Thymus (tissue), 11 donors: ENCODE measurements around the gene CDH22. TPM values are rescaled to one million over a fixed set of nuclear protein-coding genes. Genes with fewer than 3 reads are reported as not detected.

ENCODE experiments used
- DNase-seq, 9 donors: peaks; one replicate each; pipeline ENCODE4 v3.0.0-alpha.2; 2013; ENCODE audit warnings: low spot score in 9 of 9, low read depth in 6 of 9, missing footprints in 1 of 9
- H3K27ac ChIP-seq, 2 donors: one replicate each; pipeline ENCODE4 v1.5.1; 2013; ENCODE audit warnings: control low read depth in 1 of 2, low read depth in 1 of 2, low read length in 1 of 2, mild to moderate bottlenecking in 1 of 2, moderate library complexity in 1 of 2
- H3K27me3 ChIP-seq, 2 donors: one replicate each; pipeline ENCODE4 v1.5.1; 2013; ENCODE audit warnings: low read length in 1 of 2; ENCODE audit not compliant: control insufficient read depth in 2 of 2, insufficient read depth in 1 of 2
- H3K36me3 ChIP-seq, 2 donors: one replicate each; pipeline ENCODE4 v1.5.1; 2013; ENCODE audit warnings: low read length in 1 of 2, mild to moderate bottlenecking in 1 of 2, moderate library complexity in 1 of 2; ENCODE audit not compliant: control insufficient read depth in 2 of 2, insufficient read depth in 2 of 2
- H3K4me1 ChIP-seq, 2 donors: one replicate each; pipeline ENCODE4 v1.5.1; 2013; ENCODE audit warnings: low read length in 2 of 2; ENCODE audit not compliant: control insufficient read depth in 2 of 2, insufficient read depth in 2 of 2
- H3K4me3 ChIP-seq, 2 donors: one replicate each; pipeline ENCODE4 v1.5.1; 2013; ENCODE audit warnings: low read length in 2 of 2, control low read depth in 1 of 2, mild to moderate bottlenecking in 1 of 2
- H3K9me3 ChIP-seq, 2 donors: one replicate each; pipeline ENCODE4 v1.5.1; 2013; ENCODE audit warnings: low read length in 1 of 2, mild to moderate bottlenecking in 1 of 2; ENCODE audit not compliant: control insufficient read depth in 2 of 2, insufficient read depth in 1 of 2
- WGBS: extraction: QIAGEN DNeasy Blood & Tissue Kit; methylation state at CpG from one replicate; pipeline ENCODE4 v1.1.7; 2013; 5-methylcytosine and 5-hydroxymethylcytosine counted together
- polyA plus RNA-seq: library from polyadenylated mRNA; stranded (reverse); fragments of 200-250 nt; gene quantifications from one replicate; pipeline ENCODE4 v1.2.3, GENCODE V29; 2013
- total RNA-seq: library from RNA; stranded (reverse); fragments of 120-200 nt; gene quantifications from one replicate; pipeline ENCODE4 v1.2.4, GENCODE V29; 2013
- donor health status: healthy.

CDH22 gene
- total and polyA plus RNA-seq, 2 donors = 0.05 to 0.11 TPM

DNA sequence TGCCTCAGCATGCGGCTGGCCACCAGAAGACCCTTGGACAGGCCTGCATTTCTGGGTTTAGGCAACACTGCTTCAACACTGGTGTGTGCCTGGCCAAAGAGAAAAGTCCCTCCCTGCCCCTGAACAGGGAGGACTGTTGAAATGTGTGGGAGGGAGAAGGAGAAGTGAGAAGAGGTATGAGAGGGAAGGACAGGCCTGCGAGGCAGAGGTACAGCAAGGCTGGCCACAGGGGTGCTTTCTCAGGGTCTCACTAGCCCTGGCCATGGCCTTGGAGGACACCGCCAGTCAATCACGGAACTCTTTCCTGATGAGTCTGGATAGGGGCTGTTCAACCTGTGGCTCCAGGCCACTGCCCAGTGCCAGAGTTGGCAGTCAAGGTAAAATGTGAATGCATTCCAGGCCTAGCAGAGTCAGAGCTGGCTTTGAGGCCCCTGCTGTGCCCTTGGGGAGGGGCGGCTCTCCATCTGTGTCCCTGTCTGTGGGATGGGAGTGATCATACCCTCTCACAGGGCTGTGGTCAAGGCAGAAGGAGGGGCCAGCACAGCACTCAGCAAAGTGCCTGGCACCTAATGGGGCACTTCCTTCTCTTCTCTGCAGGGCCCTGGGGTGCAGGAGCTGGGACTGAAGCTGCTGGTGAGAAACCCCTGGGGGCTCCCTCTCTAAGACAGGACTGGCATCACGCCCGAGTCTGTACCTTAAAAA lies 43.2 kb upstream of the CDH22 start:
- H3K27ac ChIP-seq = peak overlapping the region in 1 of 2 donors; percentile 11
- DNase-seq = no peak
- no peaks in the 10 kb centered on the region for H3K27me3 ChIP-seq
- no peaks in the 10 kb centered on the region for H3K9me3 ChIP-seq
- H3K4me1 ChIP-seq = peaks cover 0 to 23% of the 10 kb centered on the region in 2 donors
- peaks cover 19 to 48% of the 10 kb centered on the region in 2 donors for H3K36me3 ChIP-seq
- 96% methylated on average over 7 of the region's 7 CpGs for WGBS
- no peak overlapping the region for H3K4me3 ChIP-seq

DNA sequence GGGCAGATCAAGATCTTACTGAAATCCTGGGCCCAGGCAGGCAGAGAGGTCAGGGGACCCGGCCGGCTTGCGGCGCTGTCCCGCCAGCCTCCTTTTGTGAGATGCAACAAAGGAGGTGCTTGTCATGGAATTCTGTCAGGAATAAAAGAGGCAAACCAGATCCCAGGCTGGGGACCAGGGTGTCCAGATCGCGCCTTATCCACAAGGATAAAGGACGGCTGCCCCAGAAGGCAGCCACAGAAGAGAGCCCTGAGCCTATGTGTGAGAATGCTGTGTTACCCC lies 42.6 kb upstream of the CDH22 start:
- peaks cover 19 to 43% of the 10 kb centered on the region in 2 donors for H3K36me3 ChIP-seq
- no peak for DNase-seq
- peaks cover 0 to 23% of the 10 kb centered on the region in 2 donors for H3K4me1 ChIP-seq
- peak overlapping the region in 1 of 2 donors; percentile 11 for H3K27ac ChIP-seq
- 97% methylated on average over 8 of the region's 8 CpGs for WGBS
- no peak overlapping the region for H3K4me3 ChIP-seq
- H3K9me3 ChIP-seq = no peaks in the 10 kb centered on the region
- H3K27me3 ChIP-seq = no peaks in the 10 kb centered on the region

DNA sequence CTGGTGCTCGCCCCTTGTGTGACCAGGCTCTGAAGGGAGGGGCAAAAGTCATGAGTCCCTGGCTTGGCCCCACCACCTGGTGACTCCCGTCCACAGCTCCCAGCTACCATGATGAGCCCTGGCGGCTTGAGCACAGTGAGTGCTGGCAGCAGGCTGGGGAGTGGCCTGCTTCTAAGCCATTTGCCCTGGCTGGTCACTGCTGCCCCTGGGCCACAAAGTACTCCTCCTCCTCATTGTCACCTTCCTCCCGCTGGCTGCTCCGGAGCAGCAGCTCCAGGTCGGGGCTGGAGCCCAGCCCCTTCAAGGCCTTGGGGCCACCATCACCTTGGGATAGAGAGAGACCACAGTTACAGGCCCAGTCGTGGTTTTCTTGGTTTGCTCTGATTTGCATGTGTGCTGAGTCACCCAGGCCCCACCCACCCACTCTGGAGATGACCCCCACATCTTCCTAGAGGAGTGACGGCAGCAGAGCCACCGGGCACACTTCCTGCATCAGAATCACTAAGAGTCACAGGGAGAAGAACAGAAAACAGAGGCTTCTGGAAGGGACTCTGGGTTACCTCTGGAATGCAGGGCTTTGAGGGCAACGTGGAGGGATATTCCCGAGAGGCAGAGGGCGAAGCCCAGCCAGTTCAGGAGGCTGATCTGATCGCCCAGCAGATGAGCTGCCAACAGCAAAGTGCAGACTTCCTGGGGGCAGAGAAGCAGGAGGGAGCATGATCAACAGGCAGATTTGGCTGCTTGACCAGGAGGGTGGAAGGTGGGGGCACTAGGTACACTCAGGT lies 42.1 kb upstream of the CDH22 start:
- no peaks in the 10 kb centered on the region for H3K27me3 ChIP-seq
- H3K4me1 ChIP-seq = peaks cover 0 to 23% of the 10 kb centered on the region in 2 donors
- H3K9me3 ChIP-seq = no peaks in the 10 kb centered on the region
- peak in 1 of 9 donors; percentile 28 for DNase-seq
- peaks cover 18 to 40% of the 10 kb centered on the region in 2 donors for H3K36me3 ChIP-seq
- 72% methylated on average over 13 of the region's 13 CpGs for WGBS
- H3K27ac ChIP-seq = peak overlapping the region in 1 of 2 donors; percentile 90
- no peak overlapping the region for H3K4me3 ChIP-seq

DNA sequence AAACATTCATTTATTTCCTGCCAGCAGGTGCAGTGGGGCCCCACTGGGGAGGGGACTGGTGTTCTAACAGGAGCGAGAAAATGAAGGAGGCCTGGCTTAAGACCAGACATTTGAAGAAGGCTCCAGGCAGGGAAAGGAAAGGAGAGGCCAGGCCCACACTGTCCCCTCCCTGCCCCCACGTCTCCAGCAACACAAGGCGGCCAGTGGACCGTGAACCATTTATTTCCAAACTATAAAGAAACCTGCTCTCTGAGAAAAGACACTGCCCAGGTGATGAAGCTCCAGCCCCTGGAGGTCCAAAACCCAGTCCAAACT lies 41.4 kb upstream of the CDH22 start:
- no peaks in the 10 kb centered on the region for H3K27me3 ChIP-seq
- no peaks in the 10 kb centered on the region for H3K9me3 ChIP-seq
- 83% methylated on average over 4 of the region's 4 CpGs for WGBS
- peaks cover 13 to 33% of the 10 kb centered on the region in 2 donors for H3K36me3 ChIP-seq
- no peak overlapping the region for H3K4me3 ChIP-seq
- H3K4me1 ChIP-seq = peaks cover 0 to 23% of the 10 kb centered on the region in 2 donors
- peak in 7 of 9 donors; percentile 29 to 85 (median 56) for DNase-seq
- H3K27ac ChIP-seq = peak overlapping the region in 1 of 2 donors; percentile 90

DNA sequence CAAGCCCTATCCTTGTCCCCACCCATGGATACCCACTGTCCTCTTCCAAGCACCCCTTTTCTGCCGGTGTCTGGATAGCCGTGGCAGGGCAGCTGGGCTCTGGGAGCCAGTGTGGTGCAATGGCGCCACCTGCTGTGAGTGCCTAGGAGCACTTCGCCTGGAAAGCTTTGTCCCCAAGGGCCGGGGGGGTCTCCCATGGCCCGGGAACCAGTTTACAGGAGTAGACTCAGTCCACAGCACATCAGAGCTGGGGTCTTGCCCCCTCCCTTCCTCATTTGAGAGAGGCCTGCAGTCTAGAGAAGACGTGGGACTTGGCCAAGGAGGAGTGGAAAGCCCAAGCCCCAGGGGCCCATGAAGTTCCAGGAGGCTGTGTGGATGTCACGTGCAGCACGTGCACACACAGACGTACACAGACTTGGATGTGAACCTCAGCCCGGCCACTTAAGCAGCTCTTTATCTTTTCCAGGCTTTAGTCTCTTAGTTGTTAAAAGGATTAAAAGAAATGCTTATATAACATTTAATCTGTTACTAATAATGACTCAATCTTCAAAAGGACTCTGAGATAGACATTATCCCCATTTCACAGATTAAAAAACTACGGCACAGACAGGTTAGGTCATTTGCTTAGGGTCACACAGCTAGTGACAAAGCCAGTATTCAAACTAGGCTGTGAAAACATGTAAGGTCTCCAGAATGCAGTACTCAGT lies 40.9 kb upstream of the CDH22 start:
- H3K4me1 ChIP-seq = peaks cover 0 to 23% of the 10 kb centered on the region in 2 donors
- peak in 7 of 9 donors; percentile 27 to 79 (median 62) for DNase-seq
- H3K4me3 ChIP-seq = no peak overlapping the region
- H3K9me3 ChIP-seq = no peaks in the 10 kb centered on the region
- H3K27me3 ChIP-seq = peaks cover 0 to 5% of the 10 kb centered on the region in 2 donors
- 85% methylated on average over 12 of the region's 12 CpGs for WGBS
- peak overlapping the region in 1 of 2 donors; percentile 90 for H3K27ac ChIP-seq
- peaks cover 8 to 28% of the 10 kb centered on the region in 2 donors for H3K36me3 ChIP-seq

DNA sequence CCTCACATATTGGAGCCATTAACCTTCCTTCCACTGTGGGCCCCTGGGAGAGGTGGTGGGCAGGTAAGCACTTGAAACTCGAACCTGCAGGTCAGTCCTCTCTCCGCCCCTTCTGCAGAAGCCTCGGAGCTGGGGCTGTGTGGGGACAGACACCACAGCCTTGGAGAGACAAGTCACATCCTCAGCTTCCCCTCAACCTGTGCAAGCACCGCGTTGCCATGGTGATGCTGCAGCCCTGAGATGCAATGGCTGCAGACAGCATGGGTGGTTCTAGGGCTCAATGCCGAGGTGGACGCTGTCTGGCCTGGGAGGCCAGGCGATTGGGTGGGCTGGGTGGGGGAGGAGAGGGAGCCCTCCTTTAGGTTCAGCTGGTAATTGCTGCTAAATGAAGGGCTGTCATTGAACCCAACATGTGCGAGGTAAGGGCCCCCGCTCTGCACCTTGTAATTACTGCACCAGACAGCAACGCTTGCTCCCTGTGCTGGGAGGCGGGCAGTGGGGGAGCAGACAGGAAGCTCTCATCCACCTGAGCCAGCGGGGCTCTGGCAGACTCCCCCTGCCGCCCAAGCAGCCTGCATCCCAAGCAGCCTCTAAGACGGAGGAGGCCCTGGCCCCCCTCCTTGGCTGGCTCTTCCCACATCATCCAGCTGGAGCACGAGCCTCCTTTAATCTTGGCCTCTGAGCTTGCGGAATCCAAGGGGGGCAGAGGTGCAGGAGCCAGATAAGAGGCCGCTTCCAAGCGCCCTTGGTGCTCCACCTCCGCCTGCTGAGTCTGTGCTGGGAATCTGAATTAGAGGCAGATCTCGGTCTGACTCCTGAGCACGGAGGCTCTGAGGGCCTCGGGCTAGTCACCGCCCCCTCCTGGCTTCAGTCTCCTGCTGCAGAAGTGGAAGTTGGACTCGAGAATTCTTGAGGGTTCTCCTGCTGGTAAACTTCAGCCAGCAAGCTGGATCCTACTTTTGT lies 39.8 kb upstream of the CDH22 start:
- Histone ChIP-seq H3K4me3 (no peak overlapping the region), H3K27me3 (peaks cover 5 to 16% of the 10 kb centered on the region in 2 donors), H3K36me3 (peaks cover 6 to 22% of the 10 kb centered on the region in 2 donors), H3K9me3 (no peaks in the 10 kb centered on the region), H3K27ac (no peak overlapping the region), H3K4me1 (peaks cover 0 to 28% of the 10 kb centered on the region in 2 donors)
- WGBS = 92% methylated on average over 25 of the region's 25 CpGs
- DNase-seq = no peak

DNA sequence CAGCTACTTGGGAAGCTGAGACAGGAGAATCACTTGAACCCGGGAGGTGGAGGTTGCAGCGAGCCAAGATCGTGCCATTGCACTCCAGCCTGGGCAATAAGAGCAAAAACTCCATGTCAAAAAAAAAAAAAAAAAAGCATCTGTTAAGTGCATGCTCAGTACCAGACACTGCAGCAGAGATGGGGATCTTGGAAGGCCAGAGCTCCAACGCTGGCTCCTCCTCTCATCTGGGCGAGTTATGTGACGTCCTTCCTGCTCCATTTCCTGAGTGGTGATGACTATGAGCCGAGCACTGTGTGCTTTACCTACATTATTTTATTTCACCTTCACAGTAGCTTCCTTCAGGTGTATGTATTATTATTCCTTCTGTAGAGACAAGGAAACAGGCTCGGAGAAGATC lies 38.5 kb upstream of the CDH22 start:
- Histone ChIP-seq H3K4me3 (no peak overlapping the region), H3K27me3 (peaks cover 9 to 29% of the 10 kb centered on the region in 2 donors), H3K4me1 (peaks cover 0 to 28% of the 10 kb centered on the region in 2 donors), H3K27ac (no peak overlapping the region), H3K36me3 (peaks cover 4 to 20% of the 10 kb centered on the region in 2 donors), H3K9me3 (no peaks in the 10 kb centered on the region)
- 87% methylated on average over 8 of the region's 8 CpGs for WGBS
- DNase-seq = no peak

DNA sequence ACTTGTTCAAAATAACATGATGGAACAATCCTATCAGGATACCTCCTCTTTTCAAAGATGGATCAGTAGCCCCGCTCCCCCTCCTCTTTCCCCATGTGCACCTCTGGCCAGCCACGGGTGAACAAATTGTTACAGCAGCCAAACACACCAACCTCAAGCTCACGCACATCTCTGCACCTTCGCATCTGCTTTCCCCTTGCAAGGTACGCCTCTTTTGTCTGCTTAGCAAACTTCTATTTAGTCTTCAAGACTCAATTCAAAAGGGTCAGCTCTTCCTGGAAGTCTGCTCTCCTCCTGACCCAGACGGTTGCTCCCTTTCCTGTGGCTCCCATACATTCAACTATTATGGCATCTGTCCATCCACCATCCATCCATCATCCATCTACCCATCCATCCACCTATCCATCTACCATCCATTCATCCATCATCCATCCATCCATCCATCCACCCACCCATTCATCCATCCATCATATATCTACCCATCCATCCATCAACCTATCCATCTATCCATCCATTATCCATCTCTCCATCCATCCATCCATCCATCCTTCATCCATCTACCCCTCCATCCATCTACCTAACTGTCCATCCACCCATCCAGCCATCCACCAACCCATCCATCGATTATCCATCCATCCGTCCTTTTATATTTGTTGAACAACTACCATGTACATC lies 36.3 kb upstream of the CDH22 start:
- Histone ChIP-seq H3K27me3 (peaks cover 9 to 37% of the 10 kb centered on the region in 2 donors), H3K36me3 (no peaks in the 10 kb centered on the region), H3K4me1 (peaks cover 0 to 16% of the 10 kb centered on the region in 2 donors), H3K4me3 (no peak overlapping the region), H3K9me3 (no peaks in the 10 kb centered on the region), H3K27ac (no peak overlapping the region)
- DNase-seq = no peak
- 81% methylated on average over 8 of the region's 8 CpGs for WGBS
